HG02870 (cell line): ENCODE measurements around the gene CCDC9B.

Source experiments
- ATAC-seq: cut with Tn5 transposase; IDR thresholded peaks from one replicate; pipeline ENCODE4 v1.9.1; 2021; ENCODE audit warnings: mild to moderate bottlenecking, moderate library complexity; ENCODE audit not compliant: unreplicated experiment

Gene CCDC9B

DNA sequence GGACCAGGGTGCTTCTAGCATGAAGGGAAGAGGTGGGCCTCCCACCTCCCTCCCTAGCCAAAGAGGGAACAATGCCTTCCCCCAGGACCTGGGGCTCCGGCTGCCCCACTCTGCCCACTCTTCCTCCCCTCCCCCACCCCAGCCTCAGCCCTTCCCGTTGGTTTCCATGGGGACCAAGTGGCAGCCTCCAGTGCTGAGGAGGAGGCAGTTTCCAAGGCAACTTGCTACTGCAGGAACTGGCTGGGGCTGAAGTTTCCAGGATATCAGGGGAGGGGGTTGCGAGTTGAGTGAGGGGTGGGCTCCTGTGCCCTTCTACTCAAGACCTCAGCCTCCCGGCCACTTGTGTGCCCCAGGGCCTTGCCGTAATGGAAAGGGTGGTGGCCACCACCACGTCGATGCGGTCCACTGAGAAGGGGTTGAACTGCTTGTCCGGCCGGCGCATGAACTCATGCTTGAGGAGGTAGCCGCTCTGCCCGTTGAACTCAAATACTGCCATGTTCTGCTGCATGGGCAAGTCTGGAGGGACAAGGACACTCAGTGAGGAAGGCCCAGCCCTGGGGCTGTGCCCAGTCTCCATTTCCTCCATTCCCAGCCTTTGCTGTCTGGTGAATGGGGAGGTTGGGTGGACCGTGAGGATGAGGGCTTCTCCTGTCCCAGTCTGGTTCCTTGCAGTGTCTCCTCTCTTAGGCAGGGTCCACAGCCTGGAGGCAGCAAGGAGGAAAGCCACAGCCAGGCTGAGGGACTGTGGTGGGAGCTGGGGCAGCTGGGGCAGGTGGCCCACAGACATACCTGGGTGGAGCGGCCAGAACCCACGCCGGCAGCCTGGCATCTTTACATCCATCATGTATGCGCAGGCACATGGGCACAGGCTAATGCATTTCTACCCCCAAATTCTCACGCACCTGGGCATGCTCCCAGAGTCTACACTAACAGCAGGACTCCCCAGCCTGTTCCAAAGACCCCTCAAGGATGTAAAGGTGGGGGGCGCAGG is 46.5 kb downstream of the CCDC9B start:
- no peak for ATAC-seq

DNA sequence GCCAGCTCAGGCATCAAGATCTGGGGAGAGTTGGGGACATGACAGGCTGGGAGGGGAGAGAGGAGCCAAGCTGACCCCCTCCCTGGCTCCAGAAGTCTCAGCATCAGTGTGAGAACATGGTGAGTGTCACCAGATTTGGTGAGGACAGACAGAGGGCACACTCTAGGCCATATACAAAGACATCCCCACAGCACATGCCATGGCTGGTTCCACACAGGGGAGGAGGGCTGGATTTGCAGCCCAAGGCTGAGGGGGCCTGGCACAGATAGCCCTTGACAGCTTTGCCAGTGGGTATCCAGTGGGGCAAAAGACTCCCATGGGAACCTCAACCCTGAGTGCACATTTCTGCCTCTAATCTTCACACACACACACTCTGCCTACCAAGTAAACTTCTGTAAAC is 47.7 kb downstream of the CCDC9B start:
- ATAC-seq: no peak

DNA sequence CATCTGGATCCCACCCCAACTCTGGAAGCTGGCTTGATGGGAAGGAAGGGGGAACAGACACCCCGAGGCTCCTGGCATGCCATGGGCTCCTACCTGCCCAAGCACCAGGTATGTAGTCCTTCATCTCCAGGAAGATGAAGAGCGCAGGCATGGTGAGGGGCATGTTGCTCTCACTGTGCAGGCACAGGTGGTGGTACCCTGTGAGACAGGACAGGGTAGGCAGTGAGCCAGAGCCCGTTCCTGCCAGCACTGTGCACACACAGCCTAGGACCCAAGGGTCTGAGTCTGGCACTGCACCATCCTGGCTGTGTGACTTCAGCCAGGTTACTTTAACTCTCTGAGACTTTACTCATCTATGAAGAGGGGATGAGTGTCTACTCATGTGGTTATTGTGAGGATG is 48.5 kb downstream of the CCDC9B start:
- no peak for ATAC-seq

GRCh38 chr15:40290918-40291574 is 49.7 kb downstream of the CCDC9B start:
- ATAC-seq: no peak

DNA sequence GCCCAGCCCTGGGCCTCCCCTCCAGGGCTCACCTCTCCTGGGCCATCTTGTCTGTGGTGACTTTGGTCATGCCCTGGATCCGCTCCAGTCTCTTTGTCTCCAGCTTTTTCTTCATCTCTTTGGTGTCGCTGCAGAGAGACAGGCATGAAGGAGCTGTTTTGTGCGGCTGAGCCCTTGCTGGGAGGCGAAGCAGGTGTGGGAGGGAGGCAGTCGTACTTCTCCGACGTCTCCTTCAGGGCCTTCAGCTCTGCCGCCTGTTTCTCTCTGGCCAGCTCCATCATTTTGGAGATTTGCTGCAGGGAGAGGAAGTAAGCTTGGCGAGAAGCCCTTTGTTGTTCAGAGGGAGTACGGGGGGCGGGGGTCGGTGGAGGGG is 50.2 kb downstream of the CCDC9B start:
- no peak for ATAC-seq

GRCh38 chr15:40289140-40289775 is 51.5 kb downstream of the CCDC9B start:
- ATAC-seq: no peak

DNA sequence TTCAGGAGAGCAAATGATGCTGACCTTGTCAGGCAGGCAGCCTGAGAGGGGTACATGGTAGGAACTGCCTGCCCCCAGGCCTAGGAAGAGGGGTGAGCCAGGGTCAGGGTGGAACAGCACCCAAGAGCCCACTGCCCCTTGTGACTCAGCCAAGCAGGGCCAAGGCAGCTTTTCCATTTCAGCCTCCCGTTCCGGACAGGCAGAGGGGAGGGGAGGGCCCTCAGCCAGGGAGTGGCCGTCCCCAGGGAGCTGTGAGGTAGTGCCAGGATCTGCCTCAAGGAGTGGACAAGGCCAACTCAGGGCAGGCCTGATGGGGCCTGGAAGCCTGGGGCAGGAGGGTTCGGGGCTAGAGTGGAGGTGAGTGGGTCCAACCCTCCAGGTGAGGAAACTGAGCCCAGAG is 52.8 kb downstream of the CCDC9B start:
- no peak for ATAC-seq

DNA sequence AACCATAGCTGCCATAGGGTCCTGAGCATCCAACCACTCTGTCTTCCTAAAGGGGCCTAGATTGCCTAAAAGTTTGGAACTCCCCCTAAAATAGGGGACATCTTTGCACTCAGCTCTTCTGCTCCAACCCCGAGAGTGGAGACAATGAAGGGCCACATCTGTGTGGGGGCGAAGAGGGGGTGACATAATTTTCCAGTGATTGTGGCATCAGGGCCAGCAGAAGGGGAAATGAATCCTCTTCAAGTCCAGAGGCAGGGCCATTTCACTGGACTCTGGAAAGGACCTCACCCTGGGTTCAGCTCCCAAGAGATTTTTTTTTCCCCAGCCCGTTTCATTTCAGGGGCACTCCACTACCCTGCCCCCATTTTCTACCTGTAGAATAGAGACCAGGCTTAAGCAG is 53.2 kb downstream of the CCDC9B start:
- ATAC-seq: no peak

GRCh38 chr15:40286794-40287193 is 53.9 kb downstream of the CCDC9B start:
- no peak for ATAC-seq

GRCh38 chr15:40286061-40286532 is 54.6 kb downstream of the CCDC9B start:
- no peak for ATAC-seq

DNA sequence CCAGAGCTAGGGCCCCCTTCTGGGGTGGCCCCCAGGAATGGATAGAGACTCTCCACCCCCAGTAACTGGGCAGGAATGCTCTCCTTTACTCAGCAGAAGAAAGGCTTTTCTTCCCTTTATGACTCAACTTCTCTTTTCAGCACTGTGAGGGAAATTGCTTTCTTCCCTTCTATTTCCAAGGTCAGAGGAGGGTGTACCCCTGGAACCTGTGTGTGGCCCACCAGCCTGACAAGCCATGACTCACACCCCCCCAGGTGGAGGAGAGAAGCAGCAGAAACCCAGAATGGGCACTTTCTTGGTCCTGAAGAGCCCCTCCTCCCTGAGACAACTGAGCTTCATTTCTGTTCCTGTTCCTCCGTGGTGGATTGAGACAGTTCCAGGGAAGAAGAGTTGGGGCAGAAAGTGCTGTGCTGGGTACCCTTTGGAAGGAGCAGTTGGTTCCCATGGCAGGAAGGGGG is 55.2 kb downstream of the CCDC9B start:
- ATAC-seq: no peak

GRCh38 chr15:40285151-40285550 is 55.6 kb downstream of the CCDC9B start:
- no peak for ATAC-seq

GRCh38 chr15:40283615-40284300 is 57.0 kb downstream of the CCDC9B start:
- ATAC-seq: no peak

- ATAC-seq: no peak
Observed at GRCh38 chr15:40282869-40283614, 57.7 kb downstream of the CCDC9B start, which contains the start of gene ANKRD63. ANKRD63 (minus strand) TSS chr15:40283064; CDS start chr15:40282586, 478 bp downstream.

DNA sequence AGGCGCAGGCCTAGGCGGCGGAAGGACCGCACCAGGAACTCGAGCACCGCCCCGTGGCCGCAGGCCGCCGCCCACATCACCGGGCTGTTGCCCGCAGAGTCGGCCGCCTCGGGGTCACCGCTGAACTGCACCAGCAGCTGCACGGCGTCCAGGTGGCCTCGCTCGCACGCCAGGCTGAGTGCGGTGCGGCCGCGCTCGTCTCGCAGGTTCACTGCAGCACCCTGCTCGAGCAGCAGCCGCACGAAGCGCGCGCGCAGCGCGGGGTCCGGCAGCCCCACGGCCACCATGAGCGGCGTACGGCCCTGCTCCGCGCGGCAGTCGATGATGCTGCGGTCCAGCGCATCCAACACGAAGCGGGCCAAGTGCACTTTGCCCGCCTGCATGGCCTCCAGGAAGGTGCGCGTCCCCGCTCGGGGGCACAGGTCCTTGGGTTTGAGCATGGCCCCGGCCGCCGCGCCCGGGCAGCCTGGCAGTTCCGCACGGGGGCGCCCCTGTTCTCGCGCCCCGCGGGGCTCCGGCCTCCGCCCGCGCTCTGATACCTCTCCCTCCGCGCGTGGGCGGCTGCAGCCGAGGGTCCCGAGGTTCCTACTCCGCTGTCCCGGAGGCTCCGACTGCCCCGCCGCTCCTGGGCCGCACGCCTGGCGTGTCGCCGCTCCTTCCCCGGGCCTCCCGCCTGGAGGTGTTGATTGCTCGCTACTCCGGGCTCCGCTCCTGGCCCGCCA is 58.4 kb downstream of the CCDC9B start:
- no peak for ATAC-seq

DNA sequence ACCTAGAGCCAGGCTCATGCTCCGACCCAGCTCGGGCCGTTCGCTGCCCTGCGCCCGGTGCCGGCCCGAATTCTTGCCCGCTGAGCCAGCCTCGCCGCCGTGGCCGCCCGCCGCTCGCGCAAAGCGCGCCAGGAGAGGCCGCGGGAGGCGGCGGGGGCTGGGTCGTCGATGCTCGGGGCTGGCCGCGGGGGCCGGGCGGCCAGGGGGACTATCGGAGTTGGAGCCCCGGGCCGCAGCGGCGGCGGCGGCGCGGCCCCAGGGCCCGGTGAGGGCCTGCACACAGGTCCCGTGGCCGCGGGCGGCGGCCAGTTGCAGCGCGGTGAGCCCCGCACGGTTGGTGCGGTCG is 59.0 kb downstream of the CCDC9B start:
- ATAC-seq: no peak
